Sciatic nerve (tissue), 2 donors: ENCODE results near the gene LCP2. TPM values are rescaled to one million over a fixed set of nuclear protein-coding genes. Genes with fewer than 3 reads are reported as not detected.
"Not testable (repeated sequence)": the region's sequence is repeated elsewhere in the genome, so short reads cannot be mapped to it uniquely, and the experiment has no call there.

Source experiments
- ATAC-seq: fragments of 200-7000 bp; cut with Tn5 transposase; one replicate; pipeline ENCODE4 v1.9.1; 2020; ENCODE audit warnings: mild to moderate bottlenecking, moderate library complexity
- DNase-seq: peaks from one replicate; pipeline ENCODE4 v3.0.0-alpha.2; 2020; ENCODE audit warnings: low spot score
- intact Hi-C: fragments of 100-400 bp; cut with DNase I; formaldehyde crosslinking; loops from one replicate; pipeline ENCODE4 v1.14.2; 2022
- total RNA-seq: library from RNA; stranded (reverse); fragmentation: NEBNext Ultra II Directional; extraction: Animal tissue kit (Norgen Biotek cat#: 25700); gene quantifications from one replicate; pipeline ENCODE4 v1.2.1, GENCODE V29; 2021
- donor health status: DM: no; HTN: no; CAD: no.
- donor health status: DM: no; HTN: no; CAD: no.

Gene LCP2
- total RNA-seq, 1 donor from 2014 or later, result 45.2 TPM

- DNase-seq, result no peak
- no peak for ATAC-seq
- intact Hi-C loops, result no loop called here
Observed at GRCh38 chr5:170262061-170263045, 35.2 kb downstream of the LCP2 start.

GRCh38 chr5:170261528-170262043, 36.0 kb downstream of the LCP2 start:
- no peak for ATAC-seq
- DNase-seq, result no peak
- intact Hi-C loops, result no loop called here

GRCh38 chr5:170257370-170257769, 40.2 kb downstream of the LCP2 start:
- DNase-seq (no peak), ATAC-seq (no peak)
- intact Hi-C loops, result no loop called here

- intact Hi-C loops, result no loop called here
- ATAC-seq, result no peak
- DNase-seq, result no peak
Observed at GRCh38 chr5:170256571-170256970, 41.0 kb downstream of the LCP2 start.

- no peak for ATAC-seq
- no peak for DNase-seq
- intact Hi-C loops, result no loop called here
Observed at GRCh38 chr5:170254056-170254455, 43.5 kb downstream of the LCP2 start.

- ATAC-seq, result no peak
- no peak for DNase-seq
Observed at GRCh38 chr5:170252720-170253350, 44.7 kb downstream of the LCP2 start.

GRCh38 chr5:170252109-170252508, 45.5 kb downstream of the LCP2 start:
- ATAC-seq (no peak), DNase-seq (no peak)
- intact Hi-C loops, result no loop called here

More at GRCh38 chr5:170252720-170253350, 44.7 kb downstream of the LCP2 start:
- intact Hi-C loops, result no loop called here

- ATAC-seq (no peak), DNase-seq (no peak)
- intact Hi-C loops, result no loop called here
Observed at GRCh38 chr5:170251462-170251861, 46.1 kb downstream of the LCP2 start.

GRCh38 chr5:170250810-170251317, 46.7 kb downstream of the LCP2 start:
- DNase-seq (no peak), ATAC-seq (peak; percentile 60)
- intact Hi-C loops, result no loop called here

- ATAC-seq (no peak), DNase-seq (no peak)
- intact Hi-C loops, result no loop called here
Observed at GRCh38 chr5:170249355-170249754, 48.2 kb downstream of the LCP2 start.

GRCh38 chr5:170248931-170249227, 48.7 kb downstream of the LCP2 start:
- DNase-seq, ATAC-seq, intact Hi-C loops: not testable (repeated sequence)

- no peak for DNase-seq
- ATAC-seq, result no peak
- intact Hi-C loops, result no loop called here
Observed at GRCh38 chr5:170248172-170248930, 49.2 kb downstream of the LCP2 start.

- peak; percentile 75 for ATAC-seq
- intact Hi-C loops, result no loop called here
- no peak for DNase-seq
Observed at GRCh38 chr5:170247363-170247762, 50.2 kb downstream of the LCP2 start.

- intact Hi-C loops, result no loop called here
- no peak for ATAC-seq
- no peak for DNase-seq
Observed at GRCh38 chr5:170246126-170246870, 51.3 kb downstream of the LCP2 start.

GRCh38 chr5:170245436-170245835, 52.1 kb downstream of the LCP2 start:
- intact Hi-C loops, DNase-seq, ATAC-seq: not testable (repeated sequence)

- intact Hi-C loops, result no loop called here
- ATAC-seq, result peak; percentile 95
Observed at GRCh38 chr5:170238456-170239196, 59.0 kb downstream of the LCP2 start.

GRCh38 chr5:170235876-170236864, 61.4 kb downstream of the LCP2 start:
- intact Hi-C loops, result no loop called here
- DNase-seq (no peak), ATAC-seq (no peak)

More at GRCh38 chr5:170238456-170239196, 59.0 kb downstream of the LCP2 start:
- no peak for DNase-seq
